ENCODE results near the gene BAG5. TPM values are rescaled to one million over a fixed set of nuclear protein-coding genes. Genes with fewer than 3 reads are reported as not detected.

Gene BAG5
- total RNA-seq, 1 experiment from 2014 or later: 29.2 TPM

DNA sequence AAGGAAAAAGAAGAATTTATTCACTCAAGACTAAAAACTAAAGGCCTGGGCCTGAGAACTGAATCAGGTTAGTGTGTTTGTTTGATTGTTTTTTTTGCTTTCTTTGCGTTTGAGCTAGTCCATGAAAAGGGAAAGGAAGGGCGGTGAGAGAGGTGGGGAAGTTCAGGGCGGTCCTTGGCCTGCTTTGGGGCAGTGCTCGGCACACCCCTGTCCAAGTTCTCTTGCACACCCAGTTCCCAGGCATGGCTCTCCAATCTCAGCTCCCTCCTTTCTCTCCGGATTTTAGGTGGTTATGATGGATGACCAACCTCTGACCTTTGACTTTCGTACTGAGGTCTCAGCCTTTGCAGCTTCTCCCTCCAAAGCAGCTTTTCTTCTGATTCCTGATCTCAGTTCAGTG, 11.6 kb upstream of the BAG5 start:
- no peak overlapping the region for H3K4me3 Mint-ChIP-seq
- CTCF ChIA-PET: no interaction called here
- ATAC-seq: no peak
- no peaks in the 10 kb centered on the region for H3K9me3 Mint-ChIP-seq
- no peaks in the 10 kb centered on the region for H3K27me3 Mint-ChIP-seq (ENCODE audit: low read depth)
- no peak for DNase-seq (ENCODE audit: low spot score)
- no peak overlapping the region for H3K27ac Mint-ChIP-seq
- H3K4me1 Mint-ChIP-seq: peaks cover 4% of the 10 kb centered on the region
- TF ChIP-seq KAT7 (CRISPR knock-in tag; IDR thresholded peaks at IDR 0.05; ENCODE audit: borderline replicate concordance): no peak
- no peak for TF ChIP-seq NR3C1 (CRISPR knock-in tag; conservative IDR thresholded peaks at IDR 0.05; ENCODE audit: low read depth)
- no peak for TF ChIP-seq ZNF263 (CRISPR knock-in tag; IDR thresholded peaks at IDR 0.05; ENCODE audit: low read depth)
- TF ChIP-seq, protein P1, sequence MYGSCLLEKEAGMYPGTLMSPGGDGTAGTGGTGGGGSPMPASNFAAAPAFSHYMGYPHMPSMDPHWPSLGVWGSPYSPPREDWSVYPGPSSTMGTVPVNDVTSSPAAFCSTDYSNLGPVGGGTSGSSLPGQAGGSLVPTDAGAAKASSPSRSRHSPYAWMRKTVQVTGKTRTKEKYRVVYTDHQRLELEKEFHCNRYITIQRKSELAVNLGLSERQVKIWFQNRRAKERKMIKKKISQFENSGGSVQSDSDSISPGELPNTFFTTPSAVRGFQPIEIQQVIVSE (CRISPR knock-in tag; IDR thresholded peaks at IDR 0.05; ENCODE audit: borderline replicate concordance): no peak
- TF ChIP-seq, protein P2, sequence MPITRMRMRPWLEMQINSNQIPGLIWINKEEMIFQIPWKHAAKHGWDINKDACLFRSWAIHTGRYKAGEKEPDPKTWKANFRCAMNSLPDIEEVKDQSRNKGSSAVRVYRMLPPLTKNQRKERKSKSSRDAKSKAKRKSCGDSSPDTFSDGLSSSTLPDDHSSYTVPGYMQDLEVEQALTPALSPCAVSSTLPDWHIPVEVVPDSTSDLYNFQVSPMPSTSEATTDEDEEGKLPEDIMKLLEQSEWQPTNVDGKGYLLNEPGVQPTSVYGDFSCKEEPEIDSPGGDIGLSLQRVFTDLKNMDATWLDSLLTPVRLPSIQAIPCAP (CRISPR knock-in tag; IDR thresholded peaks at IDR 0.05): no peak
- no peak for TF ChIP-seq ZNF317 (CRISPR knock-in tag; IDR thresholded peaks at IDR 0.05; ENCODE audit: borderline replicate concordance, low read depth)
- TF ChIP-seq, protein P3, sequence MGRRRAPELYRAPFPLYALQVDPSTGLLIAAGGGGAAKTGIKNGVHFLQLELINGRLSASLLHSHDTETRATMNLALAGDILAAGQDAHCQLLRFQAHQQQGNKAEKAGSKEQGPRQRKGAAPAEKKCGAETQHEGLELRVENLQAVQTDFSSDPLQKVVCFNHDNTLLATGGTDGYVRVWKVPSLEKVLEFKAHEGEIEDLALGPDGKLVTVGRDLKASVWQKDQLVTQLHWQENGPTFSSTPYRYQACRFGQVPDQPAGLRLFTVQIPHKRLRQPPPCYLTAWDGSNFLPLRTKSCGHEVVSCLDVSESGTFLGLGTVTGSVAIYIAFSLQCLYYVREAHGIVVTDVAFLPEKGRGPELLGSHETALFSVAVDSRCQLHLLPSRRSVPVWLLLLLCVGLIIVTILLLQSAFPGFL (CRISPR knock-in tag; IDR thresholded peaks at IDR 0.05; ENCODE audit: borderline replicate concordance): no peak
- TF ChIP-seq SP1 (CRISPR knock-in tag; conservative IDR thresholded peaks at IDR 0.05): no peak
- TF ChIP-seq, protein P4, sequence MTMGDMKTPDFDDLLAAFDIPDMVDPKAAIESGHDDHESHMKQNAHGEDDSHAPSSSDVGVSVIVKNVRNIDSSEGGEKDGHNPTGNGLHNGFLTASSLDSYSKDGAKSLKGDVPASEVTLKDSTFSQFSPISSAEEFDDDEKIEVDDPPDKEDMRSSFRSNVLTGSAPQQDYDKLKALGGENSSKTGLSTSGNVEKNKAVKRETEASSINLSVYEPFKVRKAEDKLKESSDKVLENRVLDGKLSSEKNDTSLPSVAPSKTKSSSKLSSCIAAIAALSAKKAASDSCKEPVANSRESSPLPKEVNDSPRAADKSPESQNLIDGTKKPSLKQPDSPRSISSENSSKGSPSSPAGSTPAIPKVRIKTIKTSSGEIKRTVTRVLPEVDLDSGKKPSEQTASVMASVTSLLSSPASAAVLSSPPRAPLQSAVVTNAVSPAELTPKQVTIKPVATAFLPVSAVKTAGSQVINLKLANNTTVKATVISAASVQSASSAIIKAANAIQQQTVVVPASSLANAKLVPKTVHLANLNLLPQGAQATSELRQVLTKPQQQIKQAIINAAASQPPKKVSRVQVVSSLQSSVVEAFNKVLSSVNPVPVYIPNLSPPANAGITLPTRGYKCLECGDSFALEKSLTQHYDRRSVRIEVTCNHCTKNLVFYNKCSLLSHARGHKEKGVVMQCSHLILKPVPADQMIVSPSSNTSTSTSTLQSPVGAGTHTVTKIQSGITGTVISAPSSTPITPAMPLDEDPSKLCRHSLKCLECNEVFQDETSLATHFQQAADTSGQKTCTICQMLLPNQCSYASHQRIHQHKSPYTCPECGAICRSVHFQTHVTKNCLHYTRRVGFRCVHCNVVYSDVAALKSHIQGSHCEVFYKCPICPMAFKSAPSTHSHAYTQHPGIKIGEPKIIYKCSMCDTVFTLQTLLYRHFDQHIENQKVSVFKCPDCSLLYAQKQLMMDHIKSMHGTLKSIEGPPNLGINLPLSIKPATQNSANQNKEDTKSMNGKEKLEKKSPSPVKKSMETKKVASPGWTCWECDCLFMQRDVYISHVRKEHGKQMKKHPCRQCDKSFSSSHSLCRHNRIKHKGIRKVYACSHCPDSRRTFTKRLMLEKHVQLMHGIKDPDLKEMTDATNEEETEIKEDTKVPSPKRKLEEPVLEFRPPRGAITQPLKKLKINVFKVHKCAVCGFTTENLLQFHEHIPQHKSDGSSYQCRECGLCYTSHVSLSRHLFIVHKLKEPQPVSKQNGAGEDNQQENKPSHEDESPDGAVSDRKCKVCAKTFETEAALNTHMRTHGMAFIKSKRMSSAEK (CRISPR knock-in tag; IDR thresholded peaks at IDR 0.05; ENCODE audit: borderline replicate concordance): no peak
- no peak for TF ChIP-seq FOXP1 (CRISPR knock-in tag; IDR thresholded peaks at IDR 0.05; ENCODE audit: borderline replicate concordance)
- no peak for TF ChIP-seq CREM (CRISPR knock-in tag; IDR thresholded peaks at IDR 0.05)
- TF ChIP-seq ZNF138 (CRISPR knock-in tag; conservative IDR thresholded peaks at IDR 0.05): no peak
- TF ChIP-seq, protein P5, sequence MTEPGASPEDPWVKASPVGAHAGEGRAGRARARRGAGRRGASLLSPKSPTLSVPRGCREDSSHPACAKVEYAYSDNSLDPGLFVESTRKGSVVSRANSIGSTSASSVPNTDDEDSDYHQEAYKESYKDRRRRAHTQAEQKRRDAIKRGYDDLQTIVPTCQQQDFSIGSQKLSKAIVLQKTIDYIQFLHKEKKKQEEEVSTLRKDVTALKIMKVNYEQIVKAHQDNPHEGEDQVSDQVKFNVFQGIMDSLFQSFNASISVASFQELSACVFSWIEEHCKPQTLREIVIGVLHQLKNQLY (CRISPR knock-in tag; IDR thresholded peaks at IDR 0.05): no peak
- TF ChIP-seq, protein P6, sequence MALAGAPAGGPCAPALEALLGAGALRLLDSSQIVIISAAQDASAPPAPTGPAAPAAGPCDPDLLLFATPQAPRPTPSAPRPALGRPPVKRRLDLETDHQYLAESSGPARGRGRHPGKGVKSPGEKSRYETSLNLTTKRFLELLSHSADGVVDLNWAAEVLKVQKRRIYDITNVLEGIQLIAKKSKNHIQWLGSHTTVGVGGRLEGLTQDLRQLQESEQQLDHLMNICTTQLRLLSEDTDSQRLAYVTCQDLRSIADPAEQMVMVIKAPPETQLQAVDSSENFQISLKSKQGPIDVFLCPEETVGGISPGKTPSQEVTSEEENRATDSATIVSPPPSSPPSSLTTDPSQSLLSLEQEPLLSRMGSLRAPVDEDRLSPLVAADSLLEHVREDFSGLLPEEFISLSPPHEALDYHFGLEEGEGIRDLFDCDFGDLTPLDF (CRISPR knock-in tag; IDR thresholded peaks at IDR 0.05): no peak
- no peak for TF ChIP-seq FOXJ3 (CRISPR knock-in tag; IDR thresholded peaks at IDR 0.05; ENCODE audit: borderline replicate concordance)
- TF ChIP-seq ESRRA (CRISPR knock-in tag; IDR thresholded peaks at IDR 0.05; ENCODE audit: borderline replicate concordance): no peak
- TF ChIP-seq NR2C2 (CRISPR knock-in tag; IDR thresholded peaks at IDR 0.05): no peak
- H3K36me3 Mint-ChIP-seq: peaks cover 21% of the 10 kb centered on the region
- POLR2A ChIA-PET: no interaction called here

All from WTC11 (cell line).